Right lobe of liver (tissue), 6 donors: Measurements from ENCODE around the gene MAEA. TPM values are rescaled to one million over a fixed set of nuclear protein-coding genes. Genes with fewer than 3 reads are reported as not detected.
"Not testable (repeated sequence)": the region's sequence is repeated elsewhere in the genome, so short reads cannot be mapped to it uniquely, and the experiment has no call there.

Source experiments
- ATAC-seq, 4 donors: fragments of 200-7000 bp; cut with Tn5 transposase; one replicate each; pipeline ENCODE4 v1.9.1; 2020; ENCODE audit warnings: mild to moderate bottlenecking in 4 of 4, moderate library complexity in 4 of 4
- DNase-seq, 3 donors: peaks; one replicate each; pipeline ENCODE4 v3.0.0-alpha.2; 2020
- H3K27ac ChIP-seq, 3 donors: fragments of 200-600 bp; one replicate each; pipeline ENCODE4 v1.8.0; 2022
- H3K27me3 ChIP-seq, 2 donors: fragments of 200-600 bp; one replicate each; pipeline ENCODE4 v1.8.0; 2022
- H3K36me3 ChIP-seq, 4 donors: fragments of 200-600 bp; sonication (generic) in 1 of 4; one replicate each; pipeline versions ENCODE4 v1.5.1 to v1.8.0; 2017 to 2022; ENCODE audit warnings: control low read depth in 1 of 4
- H3K4me1 ChIP-seq, 4 donors: fragments of 200-600 bp; sonication (generic) in 1 of 4; one replicate each; pipeline versions ENCODE4 v1.5.1 to v1.8.0; 2017 to 2022; ENCODE audit warnings: control low read depth in 1 of 4
- H3K4me3 ChIP-seq, 3 donors: fragments of 200-600 bp; one replicate each; pipeline ENCODE4 v1.8.0; 2022
- H3K9me3 ChIP-seq, 4 donors: fragments of 200-600 bp; sonication (generic) in 1 of 4; one replicate each; pipeline versions ENCODE4 v1.5.1 to v1.8.0; 2017 to 2022; ENCODE audit warnings: control low read depth in 1 of 4
- POLR2A ChIP-seq: fragments of 450-650 bp; IDR thresholded peaks from one replicate; pipeline ENCODE4 v1.6.1; 2017; ENCODE audit warnings: antibody characterized with exemption, mild to moderate bottlenecking
- WGBS: methylation state at CpG from one replicate; pipeline ENCODE4 v1.1.6; 2018; ENCODE audit warnings: low coverage, low lambda C conversion rate; ENCODE audit not compliant: insufficient coverage; ENCODE audit errors: missing lambda C conversion rate; 5-methylcytosine and 5-hydroxymethylcytosine counted together
- intact Hi-C, 2 donors: fragments of 100-400 bp; cut with DNase I; formaldehyde crosslinking; loops; one replicate each; pipeline versions ENCODE4 v1.11.2 to v1.14.1; 2022
- total RNA-seq, 6 experiments: library from RNA; depleted of rRNA in 2 of 6; stranded (reverse); fragments of >200 nt in 2 of 6; fragmentation: NEBNext Ultra II Directional in 3 of 6; extraction: Animal tissue kit (Norgen Biotek cat#: 25700) in 3 of 6; gene quantifications; one replicate each; pipeline versions ENCODE4 v1.1.0 to v1.2.4, GENCODE V29; 2016 to 2023
- TF ChIP-seq, protein P1 (sequence below), 4 donors: fragments of 200-600 bp in 3 of 4; fragments of 450-650 bp in 1 of 4; IDR thresholded peaks; one replicate each; pipeline versions ENCODE4 v1.5.1 to v1.8.0; 2016 to 2022; ENCODE audit warnings: antibody characterized with exemption in 4 of 4, mild to moderate bottlenecking in 2 of 4
- donor health status: DM: no; HTN: yes; CAD: no.
- donor health status: DM: no; HTN: no; CAD: no.
- donor health status: DM: no; HTN: no; CAD: no.
- donor health status: DM: no; HTN: yes; CAD: no.
- donor health status: DM: no; HTN: yes; CAD: no.

MAEA gene
- total RNA-seq, 6 experiments from 2014 or later, result 24.3 to 42.0 (median 27.9) TPM

GRCh38 chr4:1291996-1292702 lies 2.5 kb downstream of the MAEA start:
- Histone ChIP-seq H3K4me1 (peaks cover 0 to 19% (median 6%) of the 10 kb centered on the region in 4 donors), H3K27me3 (no peaks in the 10 kb centered on the region), H3K4me3 (no peak overlapping the region), H3K36me3 (no peaks in the 10 kb centered on the region), H3K9me3 (no peaks in the 10 kb centered on the region), H3K27ac (no peak overlapping the region)
- intact Hi-C loops, result no loop called here
- ATAC-seq (no peak), DNase-seq (peak in 2 of 3 donors; percentile 17 to 33)
- TF ChIP-seq, protein P1, sequence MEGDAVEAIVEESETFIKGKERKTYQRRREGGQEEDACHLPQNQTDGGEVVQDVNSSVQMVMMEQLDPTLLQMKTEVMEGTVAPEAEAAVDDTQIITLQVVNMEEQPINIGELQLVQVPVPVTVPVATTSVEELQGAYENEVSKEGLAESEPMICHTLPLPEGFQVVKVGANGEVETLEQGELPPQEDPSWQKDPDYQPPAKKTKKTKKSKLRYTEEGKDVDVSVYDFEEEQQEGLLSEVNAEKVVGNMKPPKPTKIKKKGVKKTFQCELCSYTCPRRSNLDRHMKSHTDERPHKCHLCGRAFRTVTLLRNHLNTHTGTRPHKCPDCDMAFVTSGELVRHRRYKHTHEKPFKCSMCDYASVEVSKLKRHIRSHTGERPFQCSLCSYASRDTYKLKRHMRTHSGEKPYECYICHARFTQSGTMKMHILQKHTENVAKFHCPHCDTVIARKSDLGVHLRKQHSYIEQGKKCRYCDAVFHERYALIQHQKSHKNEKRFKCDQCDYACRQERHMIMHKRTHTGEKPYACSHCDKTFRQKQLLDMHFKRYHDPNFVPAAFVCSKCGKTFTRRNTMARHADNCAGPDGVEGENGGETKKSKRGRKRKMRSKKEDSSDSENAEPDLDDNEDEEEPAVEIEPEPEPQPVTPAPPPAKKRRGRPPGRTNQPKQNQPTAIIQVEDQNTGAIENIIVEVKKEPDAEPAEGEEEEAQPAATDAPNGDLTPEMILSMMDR (IDR thresholded peaks at IDR 0.05), result no peak
- no peak for TF ChIP-seq POLR2A
- WGBS, result 33% methylated on average over 2 of the region's 11 CpGs

DNA sequence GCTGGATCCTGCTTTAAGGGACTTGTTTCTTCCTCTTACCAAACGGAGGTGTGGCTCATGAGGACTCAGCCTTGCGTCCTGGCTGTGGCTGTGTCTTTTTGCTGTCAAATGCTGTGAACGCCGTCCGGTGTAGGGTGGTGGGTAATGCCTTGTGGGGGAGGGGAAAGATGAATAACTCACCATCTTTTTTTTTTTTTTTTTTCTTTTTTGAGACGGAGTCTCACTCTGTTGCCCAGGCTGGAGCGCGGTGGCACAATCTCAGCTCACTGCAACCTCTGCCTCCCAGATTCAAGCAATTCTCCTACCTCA lies 3.0 kb downstream of the MAEA start:
- WGBS, result 70% methylated on average over 2 of the region's 8 CpGs
- H3K4me3 ChIP-seq, H3K27ac ChIP-seq, H3K27me3 ChIP-seq, H3K9me3 ChIP-seq, intact Hi-C loops, H3K36me3 ChIP-seq, ATAC-seq: not testable (repeated sequence)
- peaks cover 0 to 19% (median 6%) of the 10 kb centered on the region in 4 donors for H3K4me1 ChIP-seq
- peak in 2 of 3 donors; percentile 17 to 43 for DNase-seq

- 71% methylated on average over 1 of the region's 4 CpGs for WGBS
- Histone ChIP-seq H3K36me3 (peaks cover 0 to 5% (median 0%) of the 10 kb centered on the region in 4 donors), H3K4me1 (peaks cover 0 to 19% (median 6%) of the 10 kb centered on the region in 4 donors), H3K4me3 (no peak overlapping the region), H3K27me3 (no peaks in the 10 kb centered on the region), H3K27ac (no peak overlapping the region), H3K9me3 (no peaks in the 10 kb centered on the region)
- peak in 2 of 3 donors; percentile 12 to 35 for DNase-seq
- no peak for ATAC-seq
- TF ChIP-seq, protein P1 (IDR thresholded peaks at IDR 0.05), result no peak
- no peak for TF ChIP-seq POLR2A
- intact Hi-C loops, result no loop called here
Measured at GRCh38 chr4:1293531-1293941, 3.8 kb downstream of the MAEA start.

- Histone ChIP-seq H3K27me3 (no peaks in the 10 kb centered on the region), H3K27ac (no peak overlapping the region), H3K36me3 (peaks cover 0 to 5% (median 0%) of the 10 kb centered on the region in 4 donors), H3K4me3 (no peak overlapping the region), H3K4me1 (peaks cover 0 to 18% (median 6%) of the 10 kb centered on the region in 4 donors), H3K9me3 (no peaks in the 10 kb centered on the region)
- intact Hi-C loops, result no loop called here
- peak in 2 of 3 donors; percentile 22 to 40 for DNase-seq
- no peak for TF ChIP-seq POLR2A
- TF ChIP-seq, protein P1 (IDR thresholded peaks at IDR 0.05), result no peak
- ATAC-seq, result no peak
- WGBS, result 92% methylated on average over 10 of the region's 15 CpGs
Measured at GRCh38 chr4:1293991-1294390, 4.3 kb downstream of the MAEA start.

- WGBS, result 82% methylated on average over 9 of the region's 14 CpGs
- Histone ChIP-seq H3K9me3 (no peaks in the 10 kb centered on the region), H3K27me3 (no peaks in the 10 kb centered on the region), H3K4me3 (no peak overlapping the region), H3K27ac (no peak overlapping the region), H3K4me1 (peaks cover 0 to 15% (median 6%) of the 10 kb centered on the region in 4 donors), H3K36me3 (peaks cover 0 to 5% (median 0%) of the 10 kb centered on the region in 4 donors)
- intact Hi-C loops, result no loop called here
- TF ChIP-seq POLR2A, result no peak
- TF ChIP-seq, protein P1 (IDR thresholded peaks at IDR 0.05), result no peak
- peak in 2 of 3 donors; percentile 19 to 44 for DNase-seq
- ATAC-seq, result no peak
Measured at GRCh38 chr4:1294424-1294823, 4.7 kb downstream of the MAEA start.
